Neural crest cell (in vitro differentiated cells): ENCODE results near the gene UMODL1. TPM values are rescaled to one million over a fixed set of nuclear protein-coding genes. Genes with fewer than 3 reads are reported as not detected.

ENCODE experiments used
- DNase-seq: peaks from one replicate; pipeline ENCODE4 v3.0.0; 2021; ENCODE audit warnings: low read depth, mixed read lengths, low spot score
- H3K27ac Mint-ChIP-seq: one replicate; pipeline ENCODE4 v1.8.0; 2021; ENCODE audit warnings: mild to moderate bottlenecking, mixed read lengths; ENCODE audit not compliant: unreplicated experiment
- H3K27me3 Mint-ChIP-seq: 2 replicates; pipeline ENCODE4 v1.8.0; 2021; ENCODE audit warnings: low read depth, mild to moderate bottlenecking, mixed read lengths
- H3K36me3 Mint-ChIP-seq: 2 replicates; pipeline ENCODE4 v1.8.0; 2021; ENCODE audit warnings: low read depth, mild to moderate bottlenecking, mixed read lengths
- H3K4me1 Mint-ChIP-seq: 2 replicates; pipeline ENCODE4 v1.8.0; 2021; ENCODE audit warnings: mixed read lengths
- H3K4me3 Mint-ChIP-seq: one replicate; pipeline ENCODE4 v1.8.0; 2021; ENCODE audit warnings: mild to moderate bottlenecking, mixed read lengths
- H3K9me3 Mint-ChIP-seq: 2 replicates; pipeline ENCODE4 v1.8.0; 2021; ENCODE audit warnings: mixed read lengths
- CTCF ChIP-seq: fragments of 200-600 bp; sonication (generic); conservative IDR thresholded peaks from 2 replicates; pipeline ENCODE4 v1.5.0; 2021; ENCODE audit warnings: antibody characterized with exemption, mild to moderate bottlenecking
- total RNA-seq: library from RNA; stranded (reverse); gene quantifications from 2 replicates; pipeline ENCODE4 v1.2.1, GENCODE V29; 2021

UMODL1 gene
- total RNA-seq, 1 donor from 2014 or later = not detected

GRCh38 chr21:42164818-42165217 lies 93.7 kb downstream of the UMODL1 start:
- H3K36me3 Mint-ChIP-seq = no peaks in the 10 kb centered on the region
- TF ChIP-seq CTCF = no peak
- H3K4me3 Mint-ChIP-seq = no peak overlapping the region
- DNase-seq = no peak
- H3K27ac Mint-ChIP-seq = no peak overlapping the region
- no peaks in the 10 kb centered on the region for H3K9me3 Mint-ChIP-seq
- no peaks in the 10 kb centered on the region for H3K27me3 Mint-ChIP-seq
- H3K4me1 Mint-ChIP-seq = peaks cover 47% of the 10 kb centered on the region

GRCh38 chr21:42165901-42166300 lies 94.8 kb downstream of the UMODL1 start:
- Mint-ChIP-seq H3K27ac (no peak overlapping the region), H3K36me3 (no peaks in the 10 kb centered on the region), H3K4me1 (peaks cover 58% of the 10 kb centered on the region), H3K4me3 (no peak overlapping the region), H3K27me3 (no peaks in the 10 kb centered on the region), H3K9me3 (no peaks in the 10 kb centered on the region)
- TF ChIP-seq CTCF = no peak
- no peak for DNase-seq

GRCh38 chr21:42169758-42170157 lies 98.6 kb downstream of the UMODL1 start:
- Mint-ChIP-seq H3K4me3 (no peak overlapping the region), H3K36me3 (no peaks in the 10 kb centered on the region), H3K27ac (no peak overlapping the region), H3K4me1 (peaks cover 43% of the 10 kb centered on the region), H3K9me3 (no peaks in the 10 kb centered on the region), H3K27me3 (no peaks in the 10 kb centered on the region)
- no peak for TF ChIP-seq CTCF
- no peak for DNase-seq

GRCh38 chr21:42171091-42172053 lies 100.3 kb downstream of the UMODL1 start:
- no peak for TF ChIP-seq CTCF
- H3K9me3 Mint-ChIP-seq = no peaks in the 10 kb centered on the region
- DNase-seq = no peak
- peak overlapping the region; percentile 81 for H3K27ac Mint-ChIP-seq
- H3K4me1 Mint-ChIP-seq = peaks cover 35% of the 10 kb centered on the region
- H3K4me3 Mint-ChIP-seq = no peak overlapping the region
- no peaks in the 10 kb centered on the region for H3K27me3 Mint-ChIP-seq
- no peaks in the 10 kb centered on the region for H3K36me3 Mint-ChIP-seq

- H3K4me3 Mint-ChIP-seq = no peak overlapping the region
- H3K27me3 Mint-ChIP-seq = no peaks in the 10 kb centered on the region
- DNase-seq = no peak
- H3K36me3 Mint-ChIP-seq = no peaks in the 10 kb centered on the region
- no peaks in the 10 kb centered on the region for H3K9me3 Mint-ChIP-seq
- no peak overlapping the region for H3K27ac Mint-ChIP-seq
- H3K4me1 Mint-ChIP-seq = peaks cover 23% of the 10 kb centered on the region
- TF ChIP-seq CTCF = no peak
These were observed 101.7 kb downstream of the UMODL1 start for GRCh38 chr21:42172596-42173483.
